Measurements from ENCODE around the gene CCNJL. TPM values are rescaled to one million over a fixed set of nuclear protein-coding genes. Genes with fewer than 3 reads are reported as not detected.

CCNJL gene
- total RNA-seq, 1 donor from 2014 or later, result 9.4 TPM

GRCh38 chr5:160263326-160263855, 49.0 kb downstream of the CCNJL start:
- no peak overlapping the region for H3K27ac ChIP-seq
- H3K27me3 ChIP-seq, result no peaks in the 10 kb centered on the region
- H3K4me1 Mint-ChIP-seq, result peaks cover 71% of the 10 kb centered on the region
- H3K36me3 Mint-ChIP-seq, result peaks cover 19% of the 10 kb centered on the region
- no peak for DNase-seq (ENCODE audit: low spot score)
- H3K36me3 ChIP-seq, result no peaks in the 10 kb centered on the region
- no peaks in the 10 kb centered on the region for H3K9me3 ChIP-seq (ENCODE audit: low read depth)
- no peaks in the 10 kb centered on the region for H3K79me2 ChIP-seq (ENCODE audit: low read depth)
- peaks cover 62% of the 10 kb centered on the region for H3K4me1 ChIP-seq
- H3K4me3 ChIP-seq, result no peak overlapping the region
- peaks cover 32% of the 10 kb centered on the region for H4K20me1 ChIP-seq (ENCODE audit: low read depth)
- peaks cover 38% of the 10 kb centered on the region for H3F3A ChIP-seq (ENCODE audit: low read depth)
- H3K9me3 Mint-ChIP-seq, result no peaks in the 10 kb centered on the region
- no peak overlapping the region for H3K4me3 Mint-ChIP-seq
- TF ChIP-seq EZH2 (IDR thresholded peaks at IDR 0.05), result no peak
- TF ChIP-seq EZH2phosphoT487 (IDR thresholded peaks at IDR 0.05), result no peak
- TF ChIP-seq CTCF (IDR thresholded peaks at IDR 0.05), result no peak
- H3K27ac Mint-ChIP-seq, result peak overlapping the region; percentile 67
- H3K27me3 Mint-ChIP-seq (ENCODE audit: insufficient read depth, low read depth), result peaks cover 3% of the 10 kb centered on the region
- H3K9ac ChIP-seq, result no peak overlapping the region
- H2AFZ ChIP-seq (replicated peaks), result no peak overlapping the region
- H3K4me2 ChIP-seq, result peak overlapping the region; percentile 57

DNA sequence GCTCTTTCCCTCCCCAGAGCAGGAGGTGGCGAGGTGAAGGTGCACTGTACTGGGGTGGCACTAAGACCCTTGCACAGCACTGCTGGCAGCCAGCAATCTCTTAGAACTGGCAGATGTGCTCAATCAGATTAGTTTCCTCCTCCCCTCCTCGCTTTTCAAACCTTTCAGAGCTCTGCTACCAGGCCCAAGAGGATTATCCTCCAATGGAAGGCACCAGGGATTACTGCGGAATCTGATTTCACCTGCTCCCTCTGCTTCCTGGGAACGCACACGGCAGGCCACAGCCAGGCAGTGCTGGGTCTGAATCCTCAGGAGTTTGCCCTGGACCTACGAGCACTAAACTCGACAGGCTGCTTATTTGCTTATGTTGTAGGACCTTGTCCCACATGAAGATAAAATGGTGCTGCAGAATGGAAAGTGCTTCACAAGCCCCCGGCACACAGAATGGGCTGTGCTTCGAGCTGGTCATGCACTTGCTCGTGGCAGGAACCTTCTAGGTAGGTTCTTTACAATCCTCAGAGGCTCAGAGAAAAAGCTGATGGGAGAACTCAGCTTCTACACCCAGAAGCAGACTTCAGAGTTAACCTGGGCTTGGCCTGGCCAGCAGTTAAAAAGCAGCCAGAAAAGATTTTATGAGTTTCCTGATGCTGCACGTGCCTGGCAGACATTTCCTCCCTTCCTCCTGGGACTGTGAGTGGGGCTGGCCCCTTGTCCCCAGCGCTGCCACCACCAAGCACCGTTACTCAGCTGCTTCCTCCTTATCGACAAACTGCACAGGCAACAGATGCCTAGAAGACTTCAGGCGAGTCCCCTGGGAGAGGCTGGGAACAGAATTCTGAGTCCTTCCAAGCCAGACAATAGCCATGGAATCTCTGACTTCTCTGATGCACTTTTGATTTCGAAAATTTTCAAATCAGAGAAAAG, 50.0 kb downstream of the CCNJL start:
- Histone ChIP-seq H3K9me3 (ENCODE audit: low read depth) (no peaks in the 10 kb centered on the region), H3K79me2 (ENCODE audit: low read depth) (no peaks in the 10 kb centered on the region), H2AFZ (replicated peaks) (no peak overlapping the region), H3K36me3 (no peaks in the 10 kb centered on the region), H4K20me1 (ENCODE audit: low read depth) (peaks cover 32% of the 10 kb centered on the region), H3K4me3 (peak overlapping the region; percentile 15), H3K27me3 (no peaks in the 10 kb centered on the region), H3K4me2 (peak overlapping the region; percentile 57), H3K9ac (no peak overlapping the region), H3K4me1 (peaks cover 62% of the 10 kb centered on the region), H3K27ac (peak overlapping the region; percentile 73), H3F3A (ENCODE audit: low read depth) (peaks cover 38% of the 10 kb centered on the region)
- H3K27me3 Mint-ChIP-seq (ENCODE audit: insufficient read depth, low read depth), result peaks cover 3% of the 10 kb centered on the region
- H3K9me3 Mint-ChIP-seq, result no peaks in the 10 kb centered on the region
- H3K4me3 Mint-ChIP-seq, result peak overlapping the region; percentile 52
- peak overlapping the region; percentile 90 for H3K27ac Mint-ChIP-seq
- H3K36me3 Mint-ChIP-seq, result peaks cover 15% of the 10 kb centered on the region
- DNase-seq (ENCODE audit: low spot score), result peak; percentile 93
- TF ChIP-seq CTCF (IDR thresholded peaks at IDR 0.05), result no peak
- TF ChIP-seq EZH2phosphoT487 (IDR thresholded peaks at IDR 0.05), result no peak
- TF ChIP-seq EZH2 (IDR thresholded peaks at IDR 0.05), result no peak
- H3K4me1 Mint-ChIP-seq, result peaks cover 65% of the 10 kb centered on the region

DNA sequence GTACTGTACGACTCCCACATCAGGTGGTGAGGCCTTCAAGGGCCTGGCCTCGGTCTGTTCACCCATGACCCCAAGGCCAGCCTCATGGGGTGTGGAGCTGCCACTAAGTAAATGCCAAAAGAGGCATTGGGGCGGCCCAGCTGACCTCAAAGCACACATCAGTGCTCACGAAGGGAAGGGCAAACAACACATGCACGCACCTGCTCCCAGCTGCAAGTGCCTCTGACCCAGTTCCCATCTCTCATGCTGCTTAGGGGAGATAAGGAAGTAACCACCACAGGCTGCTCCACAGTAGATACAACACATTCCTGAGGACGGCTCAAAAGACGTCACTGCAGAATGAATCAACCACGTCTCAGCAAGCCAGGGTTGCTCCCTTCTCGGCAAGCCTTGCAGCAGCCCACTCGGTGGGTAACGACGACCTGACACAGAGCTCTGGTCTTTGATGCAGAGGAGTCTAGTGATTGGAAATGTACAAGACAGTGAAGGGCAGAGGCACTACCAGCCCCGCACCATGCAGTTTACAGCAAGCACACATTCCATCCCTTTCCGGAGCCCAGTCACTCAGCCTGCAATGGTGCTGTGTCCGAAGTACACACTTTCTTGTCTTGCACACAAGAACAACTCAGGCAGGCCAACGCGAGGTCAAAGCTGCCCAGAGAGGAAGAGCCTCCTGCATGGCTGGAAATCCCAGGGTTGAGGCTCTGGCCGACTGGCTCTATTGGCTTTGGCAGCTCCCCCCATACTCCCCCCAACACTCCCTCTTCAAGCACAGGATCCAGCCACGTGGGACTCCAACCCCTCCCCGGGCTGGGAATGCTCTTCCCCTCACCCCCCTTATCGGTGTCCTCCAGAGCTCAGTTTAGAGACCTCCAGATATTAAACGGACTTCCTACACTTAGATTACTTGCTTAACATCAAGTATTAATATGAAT, 51.2 kb downstream of the CCNJL start:
- Mint-ChIP-seq H3K4me3 (peak overlapping the region; percentile 42), H3K4me1 (peaks cover 53% of the 10 kb centered on the region)

More for the DNA sequence above, 51.2 kb downstream of the CCNJL start:
- Histone ChIP-seq H2AFZ (replicated peaks) (no peak overlapping the region), H3K79me2 (ENCODE audit: low read depth) (no peaks in the 10 kb centered on the region), H3K27me3 (no peaks in the 10 kb centered on the region), H3K36me3 (no peaks in the 10 kb centered on the region), H3K4me3 (no peak overlapping the region), H3K9me3 (ENCODE audit: low read depth) (no peaks in the 10 kb centered on the region), H3K4me2 (peak overlapping the region; percentile 57), H3K27ac (no peak overlapping the region), H3K4me1 (peaks cover 51% of the 10 kb centered on the region), H3K9ac (no peak overlapping the region), H3F3A (ENCODE audit: low read depth) (peaks cover 30% of the 10 kb centered on the region), H4K20me1 (ENCODE audit: low read depth) (peaks cover 20% of the 10 kb centered on the region)
- peak; percentile 54 for DNase-seq (ENCODE audit: low spot score)
- Mint-ChIP-seq H3K36me3 (peaks cover 18% of the 10 kb centered on the region), H3K27ac (peak overlapping the region; percentile 78), H3K27me3 (ENCODE audit: insufficient read depth, low read depth) (peaks cover 3% of the 10 kb centered on the region), H3K9me3 (no peaks in the 10 kb centered on the region)
- TF ChIP-seq CTCF (IDR thresholded peaks at IDR 0.05) (no peak), EZH2phosphoT487 (IDR thresholded peaks at IDR 0.05) (no peak), EZH2 (IDR thresholded peaks at IDR 0.05) (no peak)
